NT2/D1 (cell line): ENCODE measurements around the gene CA5A.

Experiments
- YY1 ChIP-seq: IDR thresholded peaks from 2 replicates; pipeline ENCODE4 v1.6.1; 2011; ENCODE audit not compliant: insufficient read length, insufficient read depth
- ZNF274 ChIP-seq: IDR thresholded peaks from 2 replicates; pipeline ENCODE4 v1.6.1; 2011; ENCODE audit warnings: mild to moderate bottlenecking, low read depth, low read length

DNA sequence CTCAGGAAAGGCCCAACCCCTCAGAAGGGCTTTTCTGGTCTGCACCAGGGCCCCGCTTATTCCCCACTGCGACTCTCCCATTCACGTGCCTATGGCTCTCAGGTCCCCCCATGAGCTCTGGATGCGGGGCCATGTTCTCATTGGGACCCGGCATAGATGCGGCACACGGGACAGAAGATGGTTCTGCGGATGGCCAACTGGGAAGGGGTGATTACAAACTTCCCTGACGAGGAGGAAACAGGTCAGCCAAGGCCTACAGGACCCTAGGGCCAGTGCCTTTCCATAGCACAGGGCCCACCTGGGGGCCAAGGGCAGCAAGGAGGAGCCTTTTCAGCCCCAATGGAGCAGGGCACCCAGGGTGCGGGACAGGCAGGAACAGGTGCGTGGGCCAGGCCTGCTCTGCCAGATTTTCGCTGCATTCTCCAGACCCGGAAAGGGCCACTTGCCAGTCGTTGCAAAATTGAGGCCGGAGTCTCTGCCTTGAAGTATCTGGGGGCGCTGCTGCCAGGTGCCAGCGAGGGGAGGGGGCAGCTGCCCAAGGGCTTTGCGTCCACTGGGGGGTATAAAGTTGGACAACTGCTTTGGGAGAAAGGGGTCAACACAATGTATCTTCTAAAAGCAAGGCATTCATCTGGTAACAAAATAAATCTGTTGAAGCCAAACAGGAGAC lies 87.5 kb downstream of the CA5A start:
- no peak for TF ChIP-seq ZNF274
- no peak for TF ChIP-seq YY1
